ENCODE measurements around the gene CCR1.

- TF ChIP-seq CTCF (IDR thresholded peaks at IDR 0.05) (no peak), POLR2A (IDR thresholded peaks at IDR 0.05) (no peak), POLR2AphosphoS5 (IDR thresholded peaks at IDR 0.05) (no peak)
Observed at GRCh38 chr3:46252980-46253379, 44.9 kb upstream of the CCR1 start.
